Hepatocyte (in vitro differentiated cells): ENCODE measurements around the gene NOS1AP. TPM values are rescaled to one million over a fixed set of nuclear protein-coding genes. Genes with fewer than 3 reads are reported as not detected.

Experiments used
- DNase-seq: peaks from one replicate; pipeline ENCODE4 v3.0.0-alpha.2; 2016; ENCODE audit warnings: low spot score
- H2AFZ ChIP-seq: fragments of 200-600 bp; sonication (generic); 2 replicates; pipeline ENCODE4 v1.6.0; 2016; ENCODE audit warnings: antibody characterized with exemption, mild to moderate bottlenecking
- H3K27ac ChIP-seq: fragments of 200-600 bp; sonication (generic); 2 replicates; pipeline ENCODE4 v1.5.1; 2016; ENCODE audit warnings: mild to moderate bottlenecking
- H3K27me3 ChIP-seq: fragments of 200-600 bp; sonication (generic); 2 replicates; pipeline ENCODE4 v1.6.1; 2016
- H3K36me3 ChIP-seq: fragments of 200-600 bp; sonication (generic); replicated peaks from 2 replicates; pipeline ENCODE4 v1.5.1; 2016; ENCODE audit warnings: low read depth; ENCODE audit not compliant: insufficient read depth
- H3K4me1 ChIP-seq: fragments of 200-600 bp; sonication (generic); 2 replicates; pipeline ENCODE4 v1.5.1; 2016; ENCODE audit warnings: mild to moderate bottlenecking, moderate library complexity; ENCODE audit not compliant: insufficient read depth
- H3K4me2 ChIP-seq: fragments of 200-600 bp; sonication (generic); 2 replicates; pipeline ENCODE4 v1.6.0; 2016
- H3K4me3 ChIP-seq: fragments of 200-600 bp; sonication (generic); 2 replicates; pipeline ENCODE4 v1.5.1; 2016; ENCODE audit warnings: mild to moderate bottlenecking
- H3K79me2 ChIP-seq: fragments of 200-600 bp; sonication (generic); 2 replicates; pipeline ENCODE4 v1.6.0; 2017; ENCODE audit warnings: mild to moderate bottlenecking
- H3K9me2 ChIP-seq: fragments of 200-600 bp; sonication (generic); replicated peaks from 2 replicates; pipeline ENCODE4 v1.6.0; 2017; ENCODE audit warnings: mild to moderate bottlenecking; ENCODE audit not compliant: insufficient read depth
- H3K9me3 ChIP-seq: fragments of 200-600 bp; sonication (generic); 2 replicates; pipeline ENCODE4 v1.5.1; 2016; ENCODE audit warnings: low read depth, mild to moderate bottlenecking
- H4K20me1 ChIP-seq: fragments of 200-600 bp; sonication (generic); 2 replicates; pipeline ENCODE4 v1.6.0; 2016; ENCODE audit warnings: mild to moderate bottlenecking; ENCODE audit not compliant: insufficient read depth, poor library complexity, severe bottlenecking
- CTCF ChIP-seq: fragments of 200-600 bp; sonication (generic); IDR thresholded peaks from 2 replicates; pipeline ENCODE4 v1.5.1; 2016; ENCODE audit warnings: antibody characterized with exemption, mild to moderate bottlenecking; ENCODE audit not compliant: poor library complexity
- EZH2 ChIP-seq: fragments of 200-600 bp; sonication (generic); IDR thresholded peaks from 2 replicates; pipeline ENCODE4 v1.6.1; 2016; ENCODE audit warnings: antibody characterized with exemption, mild to moderate bottlenecking, borderline replicate concordance
- EZH2phosphoT487 ChIP-seq: fragments of 200-600 bp; sonication (generic); IDR thresholded peaks from one replicate; pipeline ENCODE4 v1.6.1; 2018; ENCODE audit warnings: antibody characterized with exemption, mild to moderate bottlenecking, low read depth, moderate library complexity; ENCODE audit not compliant: unreplicated experiment, severe bottlenecking
- WGBS: methylation state at CpG from one replicate; pipeline ENCODE4 v1.1.6; 2016; ENCODE audit warnings: low lambda C conversion rate; ENCODE audit errors: missing lambda C conversion rate; 5-methylcytosine and 5-hydroxymethylcytosine counted together
- polyA plus RNA-seq: library from polyadenylated mRNA; unstranded; fragments of >200 nt; fragmentation: Nextera tagmentation; extraction: Ambion mirVana; gene quantifications from 2 replicates; pipeline ENCODE4 v1.2.1, GENCODE V29; 2016
- total RNA-seq: library from RNA; depleted of rRNA; stranded (reverse); fragments of >200 nt; gene quantifications from 2 replicates; pipeline ENCODE4 v1.2.3, GENCODE V29; 2014

The NOS1AP gene
- total and polyA plus RNA-seq, 2 experiments from 2014 or later = 0.97 to 4.4 TPM

- Histone ChIP-seq H3K27ac (no peak overlapping the region), H3K79me2 (peaks cover 20% of the 10 kb centered on the region), H3K27me3 (no peaks in the 10 kb centered on the region), H3K9me2 (no peaks in the 10 kb centered on the region), H3K9me3 (no peaks in the 10 kb centered on the region), H3K4me1 (peaks cover 24% of the 10 kb centered on the region), H2AFZ (no peak overlapping the region), H3K4me3 (no peak overlapping the region), H3K36me3 (no peaks in the 10 kb centered on the region), H3K4me2 (no peak overlapping the region), H4K20me1 (no peaks in the 10 kb centered on the region)
- no peak for DNase-seq
- WGBS = 45% methylated on average over 1 of the region's 1 CpG
- TF ChIP-seq EZH2 (no peak), EZH2phosphoT487 (no peak), CTCF (no peak)
Measured at GRCh38 chr1:162067466-162067865, 2.0 kb upstream of the NOS1AP start.

DNA sequence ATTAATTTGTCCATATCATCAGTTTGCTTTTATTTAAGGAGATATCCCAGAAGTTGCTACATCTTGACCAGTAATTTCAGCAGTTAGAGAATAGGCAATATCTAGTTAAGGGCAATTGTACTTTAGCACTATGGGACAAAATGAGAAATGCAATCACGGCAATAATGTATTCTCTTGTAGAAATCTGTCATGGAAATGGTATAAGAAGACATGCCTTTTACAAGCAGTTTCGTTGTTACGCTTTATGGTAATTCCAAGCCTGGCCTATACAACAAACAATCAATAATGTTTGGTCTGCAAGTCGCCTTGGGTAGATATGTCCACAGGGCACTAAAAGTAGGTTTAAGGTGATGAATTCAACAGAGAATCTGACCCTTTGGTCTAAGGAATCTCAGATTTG, 1.2 kb upstream of the NOS1AP start:
- TF ChIP-seq EZH2 = no peak
- no peak for TF ChIP-seq CTCF
- TF ChIP-seq EZH2phosphoT487 = no peak
- Histone ChIP-seq H3K79me2 (peaks cover 25% of the 10 kb centered on the region), H3K4me3 (no peak overlapping the region), H3K9me3 (no peaks in the 10 kb centered on the region), H4K20me1 (no peaks in the 10 kb centered on the region), H3K4me2 (no peak overlapping the region), H2AFZ (no peak overlapping the region), H3K36me3 (no peaks in the 10 kb centered on the region), H3K9me2 (no peaks in the 10 kb centered on the region), H3K27me3 (no peaks in the 10 kb centered on the region), H3K4me1 (peaks cover 18% of the 10 kb centered on the region), H3K27ac (no peak overlapping the region)
- DNase-seq = no peak
- 94% methylated on average over 4 of the region's 4 CpGs for WGBS

GRCh38 chr1:162070094-162070748, 730 bp downstream of the NOS1AP start:
- WGBS = 1% methylated on average over 29 of the region's 29 CpGs
- peak; percentile 37 for DNase-seq
- H3K27ac ChIP-seq = peak overlapping the region; percentile 83

More at GRCh38 chr1:162070094-162070748, 730 bp downstream of the NOS1AP start:
- H3K4me2 ChIP-seq = peak overlapping the region; percentile 98
- H3K4me3 ChIP-seq = peak overlapping the region; percentile 95
- H3K36me3 ChIP-seq = no peaks in the 10 kb centered on the region
- H3K4me1 ChIP-seq = peaks cover 12% of the 10 kb centered on the region
- H3K27me3 ChIP-seq = no peaks in the 10 kb centered on the region
- no peaks in the 10 kb centered on the region for H3K9me2 ChIP-seq
- TF ChIP-seq CTCF (no peak), EZH2 (no peak), EZH2phosphoT487 (no peak)
- no peaks in the 10 kb centered on the region for H3K9me3 ChIP-seq
- H3K79me2 ChIP-seq = peaks cover 39% of the 10 kb centered on the region
- H2AFZ ChIP-seq = peak overlapping the region; percentile 57
- no peaks in the 10 kb centered on the region for H4K20me1 ChIP-seq
